Tibial nerve (tissue), 4 donors: ENCODE results near the gene TAF1D. TPM values are rescaled to one million over a fixed set of nuclear protein-coding genes. Genes with fewer than 3 reads are reported as not detected.
"Not testable (repeated sequence)": the region's sequence is repeated elsewhere in the genome, so short reads cannot be mapped to it uniquely, and the experiment has no call there.

ENCODE experiments used
- DNase-seq, 2 donors: peaks; one replicate each; pipeline ENCODE4 v3.0.0-alpha.2; 2019; ENCODE audit warnings: low spot score in 2 of 2
- H3K27ac ChIP-seq, 4 donors: fragments of 200-600 bp; sonication (generic) in 3 of 4; one replicate each; pipeline ENCODE4 v1.5.1; 2017 to 2019; ENCODE audit warnings: mild to moderate bottlenecking in 1 of 4
- H3K27me3 ChIP-seq, 2 donors: fragments of 200-600 bp; sonication (generic) in 1 of 2; one replicate each; pipeline versions ENCODE4 v1.5.1 to v1.6.0; 2017 to 2019
- H3K36me3 ChIP-seq, 3 donors: fragments of 200-600 bp; sonication (generic); one replicate each; pipeline ENCODE4 v1.5.1; 2018 to 2019
- H3K4me1 ChIP-seq, 4 donors: fragments of 200-600 bp; sonication (generic) in 3 of 4; one replicate each; pipeline ENCODE4 v1.5.1; 2017 to 2019
- H3K4me3 ChIP-seq, 4 donors: fragments of 200-600 bp; sonication (generic) in 3 of 4; one replicate each; pipeline ENCODE4 v1.5.1; 2017 to 2019; ENCODE audit warnings: mild to moderate bottlenecking in 1 of 4, moderate library complexity in 1 of 4
- H3K9me3 ChIP-seq, 4 donors: fragments of 200-600 bp; sonication (generic) in 3 of 4; one replicate each; pipeline ENCODE4 v1.5.1; 2017 to 2019
- EP300 ChIP-seq, 2 donors: sonication (generic); formaldehyde crosslinking; IDR thresholded peaks; one replicate each; pipeline ENCODE4 v1.6.1; 2017; ENCODE audit warnings: antibody characterized with exemption in 2 of 2, mild to moderate bottlenecking in 1 of 2
- POLR2A ChIP-seq, 2 donors: fragments of 450-650 bp; IDR thresholded peaks; one replicate each; pipeline ENCODE4 v1.6.1; 2017; ENCODE audit warnings: antibody characterized with exemption in 2 of 2, mild to moderate bottlenecking in 2 of 2, moderate library complexity in 2 of 2
- WGBS, 2 donors: methylation state at CpG; one replicate each; pipeline ENCODE4 v1.1.5; 2018; 5-methylcytosine and 5-hydroxymethylcytosine counted together
- total RNA-seq, 4 donors: library from RNA; depleted of rRNA; stranded (reverse); fragments of >200 nt; gene quantifications; one replicate each; pipeline ENCODE4 v1.1.0, GENCODE V29; 2016
- TF ChIP-seq, protein P1 (sequence below), 5 experiments: fragments of 200-600 bp in 3 of 5; fragments of 450-650 bp in 2 of 5; sonication (generic) in 3 of 5; IDR thresholded peaks; one replicate each; pipeline ENCODE4 v1.5.1; 2016 to 2019; ENCODE audit warnings: antibody characterized with exemption in 5 of 5, mild to moderate bottlenecking in 3 of 5, moderate library complexity in 2 of 5

The TAF1D gene
- total RNA-seq, 4 donors from 2014 or later = 106 to 166 (median 127) TPM

DNA sequence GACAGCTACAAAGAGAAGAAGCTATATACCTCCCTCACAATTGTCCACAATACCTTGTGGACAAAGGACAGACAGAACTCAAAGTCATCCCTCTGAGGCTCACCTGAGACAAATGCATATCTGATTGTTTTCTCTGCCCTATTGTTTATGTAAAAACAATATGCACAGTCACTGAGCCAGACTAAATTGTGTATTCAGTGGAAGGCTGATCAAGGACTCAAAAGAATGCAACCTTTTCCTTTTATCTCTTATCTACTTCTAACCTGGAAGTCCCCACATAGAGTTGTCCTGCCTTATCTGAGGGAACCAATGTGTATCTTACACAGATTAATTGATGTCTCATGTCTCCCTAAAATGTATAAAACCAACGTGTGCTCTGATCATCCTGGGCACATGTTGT is 28.9 kb upstream of the TAF1D start:
- Histone ChIP-seq H3K27me3 (no peaks in the 10 kb centered on the region), H3K4me3 (no peak overlapping the region), H3K36me3 (peaks cover 0 to 16% (median 0%) of the 10 kb centered on the region in 3 donors), H3K27ac (no peak overlapping the region), H3K9me3 (peaks cover 0 to 5% (median 0%) of the 10 kb centered on the region in 4 donors), H3K4me1 (no peaks in the 10 kb centered on the region)
- TF ChIP-seq EP300 (IDR thresholded peaks at IDR 0.05) = no peak
- TF ChIP-seq, protein P1, sequence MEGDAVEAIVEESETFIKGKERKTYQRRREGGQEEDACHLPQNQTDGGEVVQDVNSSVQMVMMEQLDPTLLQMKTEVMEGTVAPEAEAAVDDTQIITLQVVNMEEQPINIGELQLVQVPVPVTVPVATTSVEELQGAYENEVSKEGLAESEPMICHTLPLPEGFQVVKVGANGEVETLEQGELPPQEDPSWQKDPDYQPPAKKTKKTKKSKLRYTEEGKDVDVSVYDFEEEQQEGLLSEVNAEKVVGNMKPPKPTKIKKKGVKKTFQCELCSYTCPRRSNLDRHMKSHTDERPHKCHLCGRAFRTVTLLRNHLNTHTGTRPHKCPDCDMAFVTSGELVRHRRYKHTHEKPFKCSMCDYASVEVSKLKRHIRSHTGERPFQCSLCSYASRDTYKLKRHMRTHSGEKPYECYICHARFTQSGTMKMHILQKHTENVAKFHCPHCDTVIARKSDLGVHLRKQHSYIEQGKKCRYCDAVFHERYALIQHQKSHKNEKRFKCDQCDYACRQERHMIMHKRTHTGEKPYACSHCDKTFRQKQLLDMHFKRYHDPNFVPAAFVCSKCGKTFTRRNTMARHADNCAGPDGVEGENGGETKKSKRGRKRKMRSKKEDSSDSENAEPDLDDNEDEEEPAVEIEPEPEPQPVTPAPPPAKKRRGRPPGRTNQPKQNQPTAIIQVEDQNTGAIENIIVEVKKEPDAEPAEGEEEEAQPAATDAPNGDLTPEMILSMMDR (IDR thresholded peaks at IDR 0.05) = no peak
- no peak for TF ChIP-seq POLR2A (IDR thresholded peaks at IDR 0.05)
- WGBS, 2 donors = 68 to 72% methylated on average over 1 of the region's 1 CpG
- DNase-seq = no peak

DNA sequence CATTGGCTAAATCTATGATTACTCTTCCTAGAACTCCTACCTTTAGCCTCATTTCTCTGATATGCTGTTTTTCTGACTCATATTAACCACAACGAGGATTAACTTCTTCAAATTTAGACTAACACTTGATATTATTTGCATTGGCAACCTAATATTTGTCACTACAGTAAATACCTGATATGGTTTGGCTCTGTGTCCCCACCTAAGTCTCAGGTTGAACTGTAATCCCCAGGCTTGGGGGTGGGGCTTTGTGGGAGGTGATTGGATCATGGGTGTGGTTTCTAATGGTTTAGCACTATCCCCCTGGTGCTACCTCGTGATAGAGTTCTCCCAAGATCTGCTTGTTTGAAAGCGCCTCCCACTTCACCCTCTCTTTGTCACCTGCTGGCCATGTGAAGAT is 25.7 kb upstream of the TAF1D start:
- H3K4me1 ChIP-seq = no peaks in the 10 kb centered on the region
- DNase-seq = no peak
- 86 to 91% methylated on average over 3 of the region's 3 CpGs for WGBS, 2 donors

DNA sequence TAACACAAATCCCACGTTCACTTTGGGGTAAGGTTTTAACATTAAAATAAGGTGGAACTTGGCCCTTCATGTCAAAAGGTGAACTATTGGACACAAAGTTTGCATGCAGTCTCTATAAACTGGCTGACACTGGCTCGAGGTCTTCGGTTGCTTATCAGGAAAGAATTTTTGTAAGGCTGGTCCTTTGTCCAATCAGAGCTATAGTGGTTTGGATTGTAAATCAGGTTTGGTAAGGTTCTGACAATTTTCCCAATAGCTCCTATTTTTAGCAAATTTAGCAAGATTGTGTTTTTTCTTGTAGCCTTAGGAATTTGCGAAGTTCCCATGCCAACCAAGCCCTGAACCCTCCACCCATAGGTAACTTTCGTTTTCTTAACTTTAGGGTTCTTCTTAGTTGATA is 25.2 kb upstream of the TAF1D start:
- no peak overlapping the region for H3K27ac ChIP-seq
- WGBS, 2 donors = 88 to 92% methylated on average over 5 of the region's 5 CpGs
- peaks cover 0 to 45% (median 3%) of the 10 kb centered on the region in 3 donors for H3K36me3 ChIP-seq
- H3K4me3 ChIP-seq = no peak overlapping the region
- TF ChIP-seq, protein P1 (IDR thresholded peaks at IDR 0.05) = no peak
- TF ChIP-seq POLR2A (IDR thresholded peaks at IDR 0.05) (no peak), EP300 (IDR thresholded peaks at IDR 0.05) (no peak)
- no peaks in the 10 kb centered on the region for H3K9me3 ChIP-seq
- no peaks in the 10 kb centered on the region for H3K4me1 ChIP-seq
- DNase-seq = no peak
- H3K27me3 ChIP-seq = no peaks in the 10 kb centered on the region

More for the DNA sequence above, 25.7 kb upstream of the TAF1D start:
- H3K9me3 ChIP-seq = no peaks in the 10 kb centered on the region
- H3K27ac ChIP-seq = no peak overlapping the region
- no peak overlapping the region for H3K4me3 ChIP-seq
- H3K36me3 ChIP-seq = peaks cover 0 to 41% (median 0%) of the 10 kb centered on the region in 3 donors
- no peaks in the 10 kb centered on the region for H3K27me3 ChIP-seq
- no peak for TF ChIP-seq EP300 (IDR thresholded peaks at IDR 0.05)
- TF ChIP-seq, protein P1 (IDR thresholded peaks at IDR 0.05) = no peak
- no peak for TF ChIP-seq POLR2A (IDR thresholded peaks at IDR 0.05)

DNA sequence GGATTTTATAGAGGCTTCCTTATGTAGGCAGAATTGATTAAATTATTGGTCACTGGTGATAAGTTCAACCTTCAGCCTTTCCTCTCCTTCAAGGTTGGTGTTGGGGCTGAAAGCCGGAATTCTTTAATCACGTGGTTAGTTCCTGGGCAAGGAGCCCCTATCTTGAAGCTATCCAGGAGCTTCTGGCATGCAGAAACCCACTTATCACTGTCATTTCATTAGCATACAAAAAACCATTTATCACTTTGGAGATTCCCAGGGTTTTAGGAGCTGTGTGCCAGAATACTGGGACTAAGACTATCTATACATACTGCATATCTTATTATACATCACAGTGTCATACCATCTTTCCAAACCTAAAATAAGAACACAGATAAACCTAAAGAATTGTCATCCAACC is 24.3 kb upstream of the TAF1D start:
- Histone ChIP-seq H3K9me3 (no peaks in the 10 kb centered on the region), H3K27me3 (no peaks in the 10 kb centered on the region), H3K36me3 (peaks cover 0 to 54% (median 9%) of the 10 kb centered on the region in 3 donors), H3K4me1 (no peaks in the 10 kb centered on the region), H3K27ac (no peak overlapping the region), H3K4me3 (no peak overlapping the region)
- TF ChIP-seq, protein P1 (IDR thresholded peaks at IDR 0.05) = no peak
- TF ChIP-seq POLR2A (IDR thresholded peaks at IDR 0.05) (no peak), EP300 (IDR thresholded peaks at IDR 0.05) (no peak)
- 70 to 89% methylated on average over 2 of the region's 2 CpGs for WGBS, 2 donors
- DNase-seq = no peak

DNA sequence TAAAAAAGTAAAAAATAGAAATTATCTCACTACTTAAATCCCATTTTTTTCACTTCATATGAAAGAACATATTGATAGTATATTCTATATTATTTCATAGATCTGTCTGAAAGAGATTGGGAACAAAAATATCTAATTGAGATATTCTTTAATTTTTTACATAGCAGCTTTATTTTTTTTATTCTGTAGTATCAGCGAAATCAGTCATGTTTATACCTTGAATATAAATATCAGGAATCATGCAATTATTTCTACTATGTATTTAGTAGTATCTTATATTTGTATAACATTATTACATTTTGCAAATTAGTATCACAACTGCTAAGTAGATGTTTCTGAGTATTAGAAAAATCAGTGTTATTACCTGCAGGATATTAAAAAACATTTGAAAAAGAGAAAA is 20.6 kb upstream of the TAF1D start:
- TF ChIP-seq EP300 (IDR thresholded peaks at IDR 0.05) (no peak), POLR2A (IDR thresholded peaks at IDR 0.05) (no peak)
- TF ChIP-seq, protein P1 (IDR thresholded peaks at IDR 0.05) = no peak
- Histone ChIP-seq H3K27ac (no peak overlapping the region), H3K4me3 (no peak overlapping the region), H3K36me3 (peaks cover 4 to 91% (median 34%) of the 10 kb centered on the region in 3 donors), H3K27me3 (no peaks in the 10 kb centered on the region), H3K4me1 (no peaks in the 10 kb centered on the region), H3K9me3 (no peaks in the 10 kb centered on the region)
- no peak for DNase-seq
- 95 to 97% methylated on average over 1 of the region's 1 CpG for WGBS, 2 donors

DNA sequence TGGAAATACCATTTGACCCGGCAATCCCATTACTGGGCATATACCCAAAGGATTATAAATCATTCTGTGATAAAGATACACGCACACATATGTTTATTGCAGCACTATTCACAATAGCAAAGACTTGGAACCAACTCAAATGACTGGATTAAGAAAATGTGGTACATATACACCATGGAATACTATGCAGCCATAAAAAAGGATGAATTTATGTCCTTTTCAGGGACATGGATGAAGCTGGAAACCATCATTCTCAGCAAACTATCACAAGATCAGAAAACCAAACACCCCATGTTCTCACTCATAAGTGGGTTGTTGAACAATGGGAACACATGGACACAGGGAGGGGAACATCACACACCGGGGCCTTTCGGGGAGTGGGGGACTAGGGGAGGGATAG is 17.8 kb upstream of the TAF1D start:
- not testable (repeated sequence) for H3K4me1 ChIP-seq, H3K27me3 ChIP-seq, H3K27ac ChIP-seq, H3K4me3 ChIP-seq, H3K9me3 ChIP-seq, DNase-seq
- 97 to 98% methylated on average over 4 of the region's 4 CpGs for WGBS, 2 donors
- peaks cover 7 to 94% (median 41%) of the 10 kb centered on the region in 3 donors for H3K36me3 ChIP-seq
